Activated naive CD4-positive, alpha-beta T cell treated with anti-CD3 and anti-CD28 coated beads, Interleukin-2, amount 50 U/mL, for 72 hours (primary cell): ENCODE results near the gene PEAK3. TPM values are rescaled to one million over a fixed set of nuclear protein-coding genes. Genes with fewer than 3 reads are reported as not detected.

Experiments
- ATAC-seq, 2 donors: fragments of 150-1000 bp; cut with Tn5 transposase; 2 replicates each; pipeline ENCODE4 v1.10.0; 2021; ENCODE audit warnings: mild to moderate bottlenecking in 2 of 2, moderate library complexity in 2 of 2
- DNase-seq, 2 donors: peaks; one replicate each; pipeline ENCODE4 v3.0.0; 2021 to 2022; ENCODE audit warnings: low spot score in 2 of 2
- H3K27ac Mint-ChIP-seq, 2 donors: one replicate each; pipeline ENCODE4 v1.8.0; 2022; ENCODE audit warnings: mild to moderate bottlenecking in 2 of 2, mixed read lengths in 2 of 2
- H3K36me3 Mint-ChIP-seq, 2 donors: one replicate each; pipeline ENCODE4 v1.8.0; 2022; ENCODE audit warnings: mixed read lengths in 2 of 2
- H3K9me3 Mint-ChIP-seq, 2 donors: one replicate each; pipeline ENCODE4 v1.8.0; 2022; ENCODE audit warnings: mixed read lengths in 2 of 2
- total RNA-seq, 2 donors: library from RNA; stranded (reverse); gene quantifications; one replicate each; pipeline ENCODE4 v1.2.3, GENCODE V29; 2022

The PEAK3 gene
- total RNA-seq, 2 donors from 2014 or later: not detected

DNA sequence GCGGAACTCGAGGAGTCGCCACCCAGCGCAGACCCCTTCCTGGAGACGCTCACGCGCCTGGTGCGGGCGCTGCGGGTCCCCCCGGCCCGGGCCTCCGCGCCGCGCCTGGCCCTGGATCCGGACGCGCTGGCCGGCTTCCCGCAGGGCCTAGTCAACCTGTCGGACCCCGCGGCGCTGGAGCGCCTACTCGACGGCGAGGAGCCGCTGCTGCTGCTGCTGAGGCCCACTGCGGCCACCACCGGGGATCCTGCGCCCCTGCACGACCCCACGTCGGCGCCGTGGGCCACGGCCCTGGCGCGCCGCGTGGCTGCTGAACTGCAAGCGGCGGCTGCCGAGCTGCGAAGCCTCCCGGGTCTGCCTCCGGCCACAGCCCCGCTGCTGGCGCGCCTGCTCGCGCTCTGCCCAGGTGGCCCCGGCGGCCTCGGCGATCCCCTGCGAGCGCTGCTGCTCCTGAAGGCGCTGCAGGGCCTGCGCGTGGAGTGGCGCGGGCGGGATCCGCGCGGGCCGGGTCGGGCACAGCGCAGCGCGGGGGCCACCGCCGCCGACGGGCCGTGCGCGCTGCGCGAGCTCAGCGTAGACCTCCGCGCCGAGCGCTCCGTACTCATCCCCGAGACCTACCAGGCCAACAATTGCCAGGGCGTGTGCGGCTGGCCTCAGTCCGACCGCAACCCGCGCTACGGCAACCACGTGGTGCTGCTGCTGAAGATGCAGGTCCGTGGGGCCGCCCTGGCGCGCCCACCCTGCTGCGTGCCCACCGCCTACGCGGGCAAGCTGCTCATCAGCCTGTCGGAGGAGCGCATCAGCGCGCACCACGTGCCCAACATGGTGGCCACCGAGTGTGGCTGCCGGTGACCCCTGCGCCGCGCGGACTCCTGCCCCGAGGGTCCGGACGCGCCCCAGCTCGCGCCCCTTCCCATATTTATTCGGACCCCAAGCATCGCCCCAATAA, 30.6 kb downstream of the PEAK3 start:
- DNase-seq (no peak), ATAC-seq (peak; percentile 10 to 11)
- no peaks in the 10 kb centered on the region for H3K9me3 Mint-ChIP-seq
- H3K36me3 Mint-ChIP-seq: no peaks in the 10 kb centered on the region
- no peak overlapping the region for H3K27ac Mint-ChIP-seq

DNA sequence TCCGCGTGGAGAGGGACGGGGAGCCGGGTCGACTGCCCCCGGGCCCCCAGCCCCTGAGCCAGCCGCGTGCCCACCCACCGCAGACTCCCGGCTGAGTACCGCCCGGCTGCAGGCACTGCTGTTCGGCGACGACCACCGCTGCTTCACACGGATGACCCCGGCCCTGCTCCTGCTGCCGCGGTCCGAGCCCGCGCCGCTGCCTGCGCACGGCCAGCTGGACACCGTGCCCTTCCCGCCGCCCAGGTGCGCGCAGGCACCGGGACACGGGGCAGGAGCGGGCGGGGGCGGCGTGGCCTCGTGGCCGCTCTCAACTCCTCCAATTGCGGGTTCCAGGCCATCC, 31.2 kb downstream of the PEAK3 start:
- DNase-seq (no peak), ATAC-seq (peak in 1 of 2 donors; percentile 7)
- Mint-ChIP-seq H3K27ac (no peak overlapping the region), H3K9me3 (no peaks in the 10 kb centered on the region), H3K36me3 (peaks cover 2 to 4% of the 10 kb centered on the region in 2 donors)

DNA sequence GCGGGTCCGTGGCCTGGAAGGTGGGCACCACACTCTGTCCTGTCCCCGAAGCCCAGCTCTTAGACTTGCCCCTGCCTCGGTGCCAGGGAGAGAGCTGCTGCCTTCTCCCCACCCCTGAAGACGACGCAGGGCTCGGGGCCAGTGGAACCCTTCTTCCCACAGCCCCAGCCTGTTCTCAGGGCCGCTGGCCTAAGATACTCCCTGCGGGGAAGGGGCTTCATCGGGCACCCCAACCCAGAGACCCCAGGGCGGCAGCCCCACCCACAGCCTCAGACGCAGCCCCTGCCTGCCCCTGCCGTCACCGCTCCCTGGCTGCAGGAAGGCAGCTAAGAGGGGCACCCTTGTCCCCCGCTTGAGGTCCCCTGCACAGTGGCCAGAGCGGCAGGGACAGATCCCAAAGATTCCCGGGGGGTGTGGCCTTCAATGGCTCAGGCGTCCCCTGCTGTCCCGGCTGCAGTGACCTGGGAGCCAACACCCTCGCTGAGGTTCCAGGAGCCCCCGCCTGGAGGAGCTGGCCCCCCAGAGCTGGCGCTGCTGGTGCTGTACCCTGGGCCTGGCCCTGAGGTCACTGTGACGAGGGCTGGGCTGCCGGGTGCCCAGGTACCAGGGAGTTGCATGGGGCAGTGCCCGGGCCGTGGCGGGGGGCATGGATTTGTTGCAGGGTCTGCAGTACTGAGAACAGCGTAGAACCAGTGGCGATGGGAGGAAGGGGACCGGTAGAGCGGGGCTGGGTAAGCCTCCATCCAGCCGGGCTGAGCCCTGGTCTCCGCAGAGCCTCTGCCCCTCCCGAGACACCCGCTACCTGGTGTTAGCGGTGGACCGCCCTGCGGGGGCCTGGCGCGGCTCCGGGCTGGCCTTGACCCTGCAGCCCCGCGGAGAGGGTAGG, 31.9 kb downstream of the PEAK3 start:
- peak in 1 of 2 donors; percentile 24 for ATAC-seq
- DNase-seq: no peak
- Mint-ChIP-seq H3K36me3 (peaks cover 5 to 9% of the 10 kb centered on the region in 2 donors), H3K9me3 (no peaks in the 10 kb centered on the region), H3K27ac (peak overlapping the region in 1 of 2 donors; percentile 65)

DNA sequence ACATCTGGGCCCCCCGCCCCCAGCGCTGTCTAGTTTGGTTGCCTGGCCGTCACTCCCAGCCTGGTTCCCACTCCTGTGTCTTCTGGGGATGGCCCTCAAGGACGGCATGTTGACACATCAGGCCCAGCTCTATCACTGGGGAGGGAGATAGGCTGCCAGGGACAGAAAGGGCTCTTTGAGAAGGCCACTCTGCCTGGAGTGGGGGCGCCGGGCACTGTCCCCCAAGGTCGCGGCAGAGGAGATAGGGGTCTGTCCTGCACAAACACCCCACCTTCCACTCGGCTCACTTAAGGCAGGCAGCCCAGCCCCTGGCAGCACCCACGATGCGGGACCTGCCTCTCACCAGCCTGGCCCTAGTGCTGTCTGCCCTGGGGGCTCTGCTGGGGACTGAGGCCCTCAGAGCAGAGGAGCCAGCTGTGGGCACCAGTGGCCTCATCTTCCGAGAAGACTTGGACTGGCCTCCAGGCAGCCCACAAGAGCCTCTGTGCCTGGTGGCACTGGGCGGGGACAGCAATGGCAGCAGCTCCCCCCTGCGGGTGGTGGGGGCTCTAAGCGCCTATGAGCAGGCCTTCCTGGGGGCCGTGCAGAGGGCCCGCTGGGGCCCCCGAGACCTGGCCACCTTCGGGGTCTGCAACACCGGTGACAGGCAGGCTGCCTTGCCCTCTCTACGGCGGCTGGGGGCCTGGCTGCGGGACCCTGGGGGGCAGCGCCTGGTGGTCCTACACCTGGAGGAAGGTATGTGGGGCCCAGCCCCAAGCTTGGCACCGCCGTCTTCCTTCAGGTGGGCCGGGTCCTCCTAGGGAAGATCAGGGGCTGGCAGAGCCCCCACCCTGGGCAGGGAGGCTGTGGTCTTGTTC, 32.7 kb downstream of the PEAK3 start, which contains the start of gene AMH:
Gene AMH (plus strand): TSS at position 314 of the 857 bp plus-strand sequence. CDS start 10 bp downstream, at position 324.
- ATAC-seq (no peak), DNase-seq (no peak)
- Mint-ChIP-seq H3K27ac (peak within 1 kb of the TSS in 1 of 2 donors; percentile 65), H3K9me3 (no peaks in the 10 kb centered on the region), H3K36me3 (peaks cover 5 to 9% of the 10 kb centered on the region in 2 donors)

DNA sequence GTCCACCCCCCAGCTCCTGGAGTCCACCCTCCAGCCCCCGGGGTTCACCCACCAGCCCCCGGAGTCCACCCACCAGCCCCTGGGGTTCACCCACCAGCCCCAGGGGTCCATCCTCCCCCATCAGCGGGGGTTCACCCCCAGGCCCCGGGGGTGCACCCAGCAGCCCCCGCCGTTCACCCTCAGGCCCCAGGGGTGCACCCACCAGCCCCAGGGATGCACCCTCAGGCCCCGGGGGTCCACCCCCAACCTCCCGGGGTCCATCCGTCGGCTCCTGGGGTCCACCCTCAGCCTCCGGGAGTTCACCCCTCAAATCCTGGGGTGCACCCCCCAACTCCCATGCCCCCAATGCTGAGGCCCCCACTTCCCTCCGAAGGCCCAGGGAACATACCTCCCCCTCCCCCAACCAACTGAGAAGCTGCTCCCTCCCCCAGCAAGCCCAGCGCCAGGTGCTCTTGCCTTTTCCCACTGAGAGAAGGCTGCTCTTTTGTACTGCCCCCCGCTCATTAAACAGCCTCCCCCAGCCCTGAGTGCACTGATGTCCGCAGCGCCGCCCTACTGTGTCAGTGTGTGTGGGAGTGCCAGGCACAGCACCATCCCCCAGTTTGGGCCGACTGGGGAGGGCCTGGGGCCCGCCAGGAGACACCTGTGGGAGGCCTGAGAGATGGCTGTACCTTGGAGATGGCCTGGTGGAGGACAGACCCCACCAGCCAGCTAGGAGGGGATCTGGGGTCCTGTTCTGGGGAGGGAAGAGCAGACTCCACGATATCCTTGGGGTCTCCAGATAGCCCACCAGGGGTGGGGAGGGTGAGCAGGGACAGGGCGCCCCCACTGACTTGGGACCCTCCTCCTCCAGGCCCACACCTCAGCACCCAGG, 33.6 kb downstream of the PEAK3 start:
- H3K27ac Mint-ChIP-seq: no peak overlapping the region
- H3K36me3 Mint-ChIP-seq: peaks cover 8 to 9% of the 10 kb centered on the region in 2 donors
- DNase-seq: no peak
- ATAC-seq: no peak
- H3K9me3 Mint-ChIP-seq: no peaks in the 10 kb centered on the region

DNA sequence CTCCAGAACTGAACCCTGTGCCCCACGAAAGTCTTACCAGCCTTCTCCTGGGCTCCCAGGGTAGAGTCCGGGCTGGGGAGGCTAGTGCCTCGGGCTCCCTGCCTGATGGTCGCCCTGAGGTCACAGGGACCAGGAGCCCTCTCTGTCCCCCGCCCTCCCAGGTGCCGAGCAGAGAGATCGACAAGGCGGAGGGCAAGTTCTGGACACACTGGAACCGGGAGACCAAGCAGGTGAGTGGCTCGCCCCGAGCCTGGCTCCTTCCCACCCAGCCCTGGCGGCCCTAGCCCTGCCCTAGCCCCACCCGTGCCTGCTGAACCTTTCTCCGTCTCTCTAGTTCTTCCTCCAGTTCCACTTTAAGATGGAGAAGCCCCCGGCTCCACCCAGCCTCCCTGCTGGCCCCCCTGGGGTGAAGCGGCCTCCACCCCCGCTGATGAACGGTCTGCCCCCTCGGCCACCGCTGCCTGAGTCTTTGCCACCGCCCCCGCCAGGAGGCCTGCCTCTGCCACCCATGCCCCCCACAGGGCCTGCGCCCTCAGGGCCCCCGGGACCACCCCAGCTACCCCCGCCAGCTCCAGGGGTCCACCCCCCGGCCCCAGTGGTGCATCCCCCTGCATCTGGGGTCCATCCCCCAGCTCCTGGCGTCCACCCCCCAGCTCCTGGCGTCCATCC, 34.4 kb downstream of the PEAK3 start:
- Mint-ChIP-seq H3K9me3 (no peaks in the 10 kb centered on the region), H3K27ac (no peak overlapping the region), H3K36me3 (peaks cover 11 to 13% of the 10 kb centered on the region in 2 donors)
- ATAC-seq (no peak), DNase-seq (no peak)

DNA sequence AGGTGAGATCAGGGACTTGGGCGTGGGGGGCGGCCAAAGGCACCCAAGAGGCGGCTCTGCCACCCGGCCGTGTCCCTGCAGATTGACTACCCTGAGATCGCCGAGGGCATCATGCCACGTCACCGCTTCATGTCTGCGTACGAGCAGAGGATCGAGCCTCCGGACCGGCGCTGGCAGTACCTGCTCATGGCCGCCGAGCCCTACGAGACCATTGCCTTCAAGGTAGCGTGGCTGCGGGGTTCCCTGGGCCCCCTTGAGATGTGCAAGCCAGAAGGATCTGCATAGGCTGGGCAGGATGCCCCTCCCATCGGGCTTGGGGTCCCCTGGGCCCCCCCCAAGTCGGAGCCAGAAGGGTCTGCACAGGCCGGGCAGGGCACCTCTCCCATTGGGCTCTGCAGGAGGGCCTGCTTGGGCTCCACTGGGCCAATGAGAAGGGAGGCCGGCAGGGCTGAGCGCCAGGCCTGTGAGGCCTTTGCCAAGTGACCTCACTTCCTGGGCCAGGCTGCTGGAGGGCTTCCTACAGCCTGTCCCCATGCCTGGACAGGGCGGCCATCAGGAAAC, 35.1 kb downstream of the PEAK3 start:
- H3K9me3 Mint-ChIP-seq: no peaks in the 10 kb centered on the region
- DNase-seq (no peak), ATAC-seq (no peak)
- peaks cover 15 to 16% of the 10 kb centered on the region in 2 donors for H3K36me3 Mint-ChIP-seq
- H3K27ac Mint-ChIP-seq: no peak overlapping the region

DNA sequence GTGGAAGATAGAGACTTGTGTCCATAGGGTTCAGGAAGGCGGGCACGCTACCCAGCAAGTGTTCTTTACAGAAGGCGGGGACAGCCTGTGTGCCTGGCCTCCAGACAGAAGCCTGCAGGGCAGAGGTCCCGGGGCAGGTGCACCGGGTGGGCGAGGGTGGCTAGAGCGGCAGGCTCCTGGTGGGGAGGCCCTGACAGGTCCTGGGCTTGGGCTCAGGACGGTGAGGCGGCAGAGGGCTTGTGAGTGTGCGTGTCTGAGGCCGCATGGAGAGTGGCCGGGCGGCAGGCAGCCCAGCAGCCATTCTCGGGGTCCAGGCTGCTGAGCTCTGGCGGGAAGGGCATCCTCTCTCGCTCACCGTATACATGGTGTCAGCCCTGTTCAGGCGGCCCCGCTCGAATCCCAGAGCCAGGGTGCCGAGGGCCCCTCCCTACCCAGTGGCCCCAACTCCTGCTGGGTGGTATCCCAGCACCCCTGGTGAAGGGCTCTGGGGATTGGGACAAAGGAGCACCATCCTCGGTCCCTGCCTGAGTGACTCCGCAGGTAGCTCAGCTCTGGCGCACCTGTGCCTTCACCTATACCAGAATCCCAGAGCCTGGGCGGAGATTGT, 35.9 kb downstream of the PEAK3 start:
- DNase-seq (no peak), ATAC-seq (no peak)
- Mint-ChIP-seq H3K9me3 (no peaks in the 10 kb centered on the region), H3K36me3 (peaks cover 15 to 16% of the 10 kb centered on the region in 2 donors), H3K27ac (no peak overlapping the region)

DNA sequence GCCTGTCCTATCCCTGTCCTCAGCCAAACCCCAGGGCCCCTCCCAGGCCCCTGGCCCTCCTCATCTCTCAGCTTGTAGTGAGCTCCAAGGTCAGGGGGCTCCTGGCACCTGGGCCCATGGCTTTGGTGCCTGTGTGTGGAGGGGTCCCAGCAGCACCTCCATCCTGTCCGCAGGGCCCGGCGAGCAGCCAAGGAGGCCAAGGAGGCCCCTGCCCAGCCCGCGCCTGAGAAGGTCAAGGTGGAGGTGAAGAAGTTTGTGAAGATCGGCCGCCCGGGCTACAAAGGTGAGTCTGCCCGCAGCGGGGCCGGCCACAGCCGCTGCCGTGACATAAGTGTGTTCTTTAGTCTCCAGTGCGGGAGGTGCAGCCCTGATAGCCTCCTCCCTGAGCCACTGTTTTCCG, 36.7 kb downstream of the PEAK3 start:
- Mint-ChIP-seq H3K27ac (no peak overlapping the region), H3K36me3 (peaks cover 19% of the 10 kb centered on the region in 2 donors), H3K9me3 (no peaks in the 10 kb centered on the region)
- DNase-seq: no peak
- ATAC-seq: no peak

DNA sequence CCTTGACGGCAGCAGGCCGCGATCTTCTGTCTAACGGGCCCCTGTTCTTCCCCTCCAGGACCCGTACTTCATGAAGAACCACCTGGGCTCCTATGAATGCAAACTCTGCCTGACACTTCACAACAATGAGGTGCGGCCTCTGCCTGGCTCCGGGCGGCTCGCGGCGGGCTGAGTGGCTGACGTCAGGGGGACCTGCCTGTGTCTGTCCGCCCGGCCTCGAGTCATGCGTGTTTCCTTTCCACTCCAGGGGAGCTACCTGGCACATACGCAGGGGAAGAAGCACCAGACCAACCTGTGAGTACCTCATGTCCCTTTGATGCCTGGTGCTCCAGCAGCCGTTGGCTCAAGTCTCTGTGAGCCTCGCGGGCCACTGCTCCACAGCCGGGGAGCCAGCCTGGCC, 37.5 kb downstream of the PEAK3 start:
- Mint-ChIP-seq H3K36me3 (peaks cover 25 to 27% of the 10 kb centered on the region in 2 donors), H3K27ac (no peak overlapping the region), H3K9me3 (no peaks in the 10 kb centered on the region)
- ATAC-seq (no peak), DNase-seq (no peak)

DNA sequence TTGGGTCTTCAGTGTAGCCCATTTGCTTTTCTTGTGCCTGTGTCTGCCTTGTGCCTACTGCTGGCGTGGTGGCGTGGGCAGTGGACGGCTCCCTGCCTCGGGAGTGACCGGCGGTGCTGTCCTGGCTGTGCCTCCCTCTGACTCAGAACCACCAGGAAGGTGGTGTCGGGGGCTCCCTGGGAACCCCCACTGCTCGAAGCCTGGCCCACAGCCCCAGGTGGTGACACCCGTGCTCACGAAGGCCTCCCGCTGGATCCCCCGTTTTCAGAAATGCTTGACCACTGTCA, 37.9 kb downstream of the PEAK3 start:
- Mint-ChIP-seq H3K27ac (no peak overlapping the region), H3K9me3 (no peaks in the 10 kb centered on the region), H3K36me3 (peaks cover 27 to 31% of the 10 kb centered on the region in 2 donors)
- no peak for DNase-seq
- ATAC-seq: no peak

DNA sequence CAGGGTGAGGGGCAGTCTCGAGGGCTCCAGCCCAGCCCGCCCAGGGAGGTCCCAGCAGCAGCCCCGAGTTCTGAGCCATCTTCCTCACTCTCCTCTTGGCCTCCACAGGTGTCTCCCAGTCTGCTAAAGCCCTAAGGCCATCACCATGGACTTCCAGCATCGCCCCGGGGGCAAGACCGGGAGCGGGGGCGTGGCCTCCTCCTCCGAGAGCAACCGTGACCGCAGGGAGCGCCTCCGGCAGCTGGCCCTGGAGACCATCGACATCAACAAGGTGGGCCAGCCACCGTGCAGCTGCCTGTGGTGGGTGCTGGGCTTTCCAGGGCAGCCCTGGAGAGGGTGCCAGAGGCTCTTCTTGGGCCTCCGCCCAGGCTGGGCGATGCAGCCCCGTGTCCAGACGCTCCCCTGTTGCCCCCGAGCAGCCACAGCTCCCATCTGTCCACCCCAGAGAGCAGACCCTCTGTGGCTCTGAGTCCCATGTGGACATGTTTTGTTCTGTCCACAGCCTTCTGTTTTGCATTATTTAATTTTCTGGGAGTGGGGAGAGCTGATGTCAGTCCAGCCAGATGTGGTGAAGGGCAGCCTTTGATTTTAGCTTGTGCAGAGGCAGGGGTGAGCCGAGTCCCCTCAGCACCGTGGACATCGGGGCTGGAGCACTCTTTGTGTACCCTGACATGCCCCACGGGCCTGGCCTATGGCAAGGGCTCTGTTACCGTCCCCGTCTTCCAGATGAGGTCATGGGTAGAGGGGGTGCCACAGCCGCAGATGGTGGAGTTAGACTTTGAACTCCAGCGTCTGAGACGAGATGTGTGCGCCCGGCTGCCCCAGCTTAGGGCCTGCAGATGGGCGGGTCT, 38.5 kb downstream of the PEAK3 start:
- Mint-ChIP-seq H3K27ac (peak overlapping the region; percentile 25 to 53), H3K9me3 (no peaks in the 10 kb centered on the region), H3K36me3 (peaks cover 32 to 37% of the 10 kb centered on the region in 2 donors)
- ATAC-seq (no peak), DNase-seq (no peak)

DNA sequence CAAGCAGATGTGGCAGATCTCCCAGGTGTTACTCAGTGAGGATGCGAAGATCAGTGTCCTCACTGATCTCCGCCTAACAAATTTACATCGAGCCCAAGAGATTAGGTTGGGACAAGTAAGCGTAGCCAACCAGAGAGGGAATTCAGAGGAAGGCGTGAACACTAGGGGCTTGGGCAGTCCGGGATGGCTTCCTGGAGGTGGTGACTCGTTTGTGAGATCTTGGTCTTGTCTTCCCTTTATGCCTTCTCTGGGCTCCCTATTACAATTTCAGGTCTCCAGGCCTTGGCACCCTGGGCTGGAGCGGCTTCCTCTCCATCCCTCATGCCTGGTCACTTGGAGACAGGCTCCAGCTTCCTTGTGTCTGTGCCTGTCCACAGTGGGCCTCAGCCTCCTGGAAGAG, 39.2 kb downstream of the PEAK3 start:
- peak overlapping the region; percentile 53 to 91 for H3K27ac Mint-ChIP-seq
- H3K36me3 Mint-ChIP-seq: peaks cover 39 to 43% of the 10 kb centered on the region in 2 donors
- no peaks in the 10 kb centered on the region for H3K9me3 Mint-ChIP-seq
- no peak for DNase-seq
- ATAC-seq: no peak

DNA sequence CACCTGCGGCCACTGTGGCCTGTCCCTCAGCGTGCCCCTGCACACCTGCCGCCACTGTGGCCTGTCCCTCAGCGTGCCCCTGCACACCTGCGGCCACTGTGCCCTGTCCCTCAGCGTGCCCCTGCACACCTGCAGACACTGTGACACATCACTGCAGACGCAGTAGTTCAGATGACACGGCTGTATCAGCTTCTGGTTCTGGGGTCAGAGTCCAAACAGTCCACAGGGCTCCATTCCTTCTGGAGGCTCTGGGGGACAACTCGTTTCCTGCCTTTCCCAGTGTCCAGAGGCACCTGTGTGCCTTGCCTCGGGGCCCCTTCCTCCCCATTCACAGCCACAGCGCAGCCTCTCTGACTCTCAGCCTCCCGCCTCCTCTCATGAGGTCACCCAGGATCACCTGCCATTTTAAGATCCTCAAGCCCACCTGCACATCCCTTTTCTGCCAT, 39.9 kb downstream of the PEAK3 start:
- no peaks in the 10 kb centered on the region for H3K9me3 Mint-ChIP-seq
- H3K27ac Mint-ChIP-seq: peak overlapping the region in 1 of 2 donors; percentile 91
- peaks cover 45 to 50% of the 10 kb centered on the region in 2 donors for H3K36me3 Mint-ChIP-seq
- no peak for ATAC-seq
- no peak for DNase-seq
